ENCODE results near the gene ACTN1.

The ACTN1 gene

DNA sequence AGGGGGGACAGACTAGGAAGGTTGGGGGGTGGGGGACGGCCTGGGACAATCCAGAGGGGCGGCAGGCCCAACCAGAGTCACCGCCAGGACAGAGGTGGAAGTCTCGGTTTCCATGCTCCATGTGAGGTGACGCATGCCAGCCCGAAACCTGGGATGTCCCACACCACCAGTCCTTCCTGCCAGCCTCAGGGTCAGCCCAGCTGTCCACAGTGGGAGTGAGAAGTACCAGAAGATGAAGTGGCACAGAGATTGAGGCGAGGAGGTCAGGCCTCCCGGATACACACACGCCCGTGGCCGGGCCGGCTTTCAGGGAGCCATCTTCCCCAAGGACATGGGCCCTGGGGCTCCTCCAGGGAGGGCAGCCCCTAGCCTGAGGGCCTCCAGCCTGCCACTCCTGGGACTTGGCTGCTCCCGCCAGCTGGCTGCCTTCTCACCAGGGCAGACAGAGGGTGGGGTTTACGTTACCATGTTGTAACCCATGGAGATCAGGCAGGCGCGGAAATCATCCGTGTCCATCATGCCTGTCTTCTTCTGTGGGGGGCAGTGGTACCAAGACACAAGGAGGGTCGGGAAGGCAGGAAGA lies 101.0 kb downstream of the ACTN1 start:
- Histone ChIP-seq H4K20me1 (ENCODE audit: insufficient read depth, low read length) (no peaks in the 10 kb centered on the region), H3K4me3 (ENCODE audit: low read length) (no peak overlapping the region), H2AFZ (ENCODE audit: low read depth, low read length) (no peak overlapping the region), H3K9ac (ENCODE audit: low read length) (no peak overlapping the region), H3K27ac (ENCODE audit: low read length) (no peak overlapping the region), H3K79me2 (ENCODE audit: low read length) (no peaks in the 10 kb centered on the region), H3K4me2 (ENCODE audit: low read length) (no peak overlapping the region), H3K36me3 (replicated peaks; ENCODE audit: low read depth, low read length) (no peaks in the 10 kb centered on the region), H3K9me3 (ENCODE audit: insufficient read depth, low read length) (no peaks in the 10 kb centered on the region), H3K4me1 (ENCODE audit: low read length) (no peaks in the 10 kb centered on the region), H3K27me3 (ENCODE audit: low read depth, low read length) (no peaks in the 10 kb centered on the region)
- TF ChIP-seq CTCF (IDR thresholded peaks at IDR 0.05; ENCODE audit: low read depth, low read length) (no peak), EZH2phosphoT487 (IDR thresholded peaks at IDR 0.05; ENCODE audit: low read depth) (no peak)

GRCh38 chr14:68876976-68877375 lies 102.1 kb downstream of the ACTN1 start:
- TF ChIP-seq CTCF (IDR thresholded peaks at IDR 0.05; ENCODE audit: low read depth, low read length) (no peak), EZH2phosphoT487 (IDR thresholded peaks at IDR 0.05; ENCODE audit: low read depth) (no peak)
- Histone ChIP-seq H3K36me3 (replicated peaks; ENCODE audit: low read depth, low read length) (no peaks in the 10 kb centered on the region), H3K9me3 (ENCODE audit: insufficient read depth, low read length) (no peaks in the 10 kb centered on the region), H3K9ac (ENCODE audit: low read length) (no peak overlapping the region), H3K27ac (ENCODE audit: low read length) (no peak overlapping the region), H3K4me3 (ENCODE audit: low read length) (no peak overlapping the region), H4K20me1 (ENCODE audit: insufficient read depth, low read length) (no peaks in the 10 kb centered on the region), H3K79me2 (ENCODE audit: low read length) (no peaks in the 10 kb centered on the region), H3K4me1 (ENCODE audit: low read length) (no peaks in the 10 kb centered on the region), H3K4me2 (ENCODE audit: low read length) (no peak overlapping the region), H3K27me3 (ENCODE audit: low read depth, low read length) (no peaks in the 10 kb centered on the region), H2AFZ (ENCODE audit: low read depth, low read length) (no peak overlapping the region)

GRCh38 chr14:68874746-68875155 lies 104.4 kb downstream of the ACTN1 start:
- Histone ChIP-seq H3K27ac (ENCODE audit: low read length) (no peak overlapping the region), H3K27me3 (ENCODE audit: low read depth, low read length) (no peaks in the 10 kb centered on the region), H3K9ac (ENCODE audit: low read length) (no peak overlapping the region), H3K4me2 (ENCODE audit: low read length) (no peak overlapping the region), H3K36me3 (replicated peaks; ENCODE audit: low read depth, low read length) (no peaks in the 10 kb centered on the region), H3K79me2 (ENCODE audit: low read length) (no peaks in the 10 kb centered on the region), H2AFZ (ENCODE audit: low read depth, low read length) (no peak overlapping the region), H3K4me1 (ENCODE audit: low read length) (no peaks in the 10 kb centered on the region), H3K4me3 (ENCODE audit: low read length) (no peak overlapping the region), H3K9me3 (ENCODE audit: insufficient read depth, low read length) (no peaks in the 10 kb centered on the region), H4K20me1 (ENCODE audit: insufficient read depth, low read length) (no peaks in the 10 kb centered on the region)
- TF ChIP-seq EZH2phosphoT487 (IDR thresholded peaks at IDR 0.05; ENCODE audit: low read depth) (no peak), CTCF (IDR thresholded peaks at IDR 0.05; ENCODE audit: low read depth, low read length) (no peak)

DNA sequence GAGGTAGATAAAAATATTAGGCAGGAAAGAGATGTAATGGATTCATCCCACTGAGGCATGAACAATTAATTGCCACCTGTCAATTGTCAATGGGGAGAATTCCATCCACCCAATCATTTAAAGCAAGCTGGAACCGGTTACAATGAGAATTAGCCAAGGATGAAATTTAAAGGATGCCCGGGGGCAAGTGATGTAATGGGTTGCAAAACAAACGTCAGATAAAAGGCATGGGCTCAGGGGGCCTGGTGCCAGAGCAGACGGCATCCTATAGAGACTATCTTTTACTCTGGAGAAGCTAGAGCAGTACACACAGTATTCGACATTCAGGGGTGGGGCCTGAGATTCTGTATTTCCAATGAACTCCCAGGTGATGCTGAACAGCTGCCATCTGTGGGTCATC lies 105.7 kb downstream of the ACTN1 start:
- H3K79me2 ChIP-seq (ENCODE audit: low read length), result no peaks in the 10 kb centered on the region
- H3K36me3 ChIP-seq (replicated peaks; ENCODE audit: low read depth, low read length), result no peaks in the 10 kb centered on the region
- H3K4me3 ChIP-seq (ENCODE audit: low read length), result no peak overlapping the region
- H3K4me2 ChIP-seq (ENCODE audit: low read length), result no peak overlapping the region
- no peaks in the 10 kb centered on the region for H4K20me1 ChIP-seq (ENCODE audit: insufficient read depth, low read length)
- H2AFZ ChIP-seq (ENCODE audit: low read depth, low read length), result no peak overlapping the region
- H3K9ac ChIP-seq (ENCODE audit: low read length), result no peak overlapping the region
- TF ChIP-seq CTCF (IDR thresholded peaks at IDR 0.05; ENCODE audit: low read depth, low read length) (no peak), EZH2phosphoT487 (IDR thresholded peaks at IDR 0.05; ENCODE audit: low read depth) (no peak)
- H3K27ac ChIP-seq (ENCODE audit: low read length), result no peak overlapping the region
- H3K27me3 ChIP-seq (ENCODE audit: low read depth, low read length), result no peaks in the 10 kb centered on the region
- no peaks in the 10 kb centered on the region for H3K9me3 ChIP-seq (ENCODE audit: insufficient read depth, low read length)
- H3K4me1 ChIP-seq (ENCODE audit: low read length), result no peaks in the 10 kb centered on the region
